ENCODE results near the gene FRAS1. TPM values are rescaled to one million over a fixed set of nuclear protein-coding genes. Genes with fewer than 3 reads are reported as not detected.

Gene FRAS1
- total RNA-seq, 1 experiment from 2014 or later: 13.1 TPM

GRCh38 chr4:78476108-78476704 is 419.1 kb downstream of the FRAS1 start:
- no peaks in the 10 kb centered on the region for H3K36me3 ChIP-seq (ENCODE audit: low read depth)
- H2AFZ ChIP-seq: no peak overlapping the region
- no TSS peak for BruUV-seq (replicated peaks)
- DNase-seq: no peak
- H3K4me2 ChIP-seq: no peak overlapping the region
- no peaks in the 10 kb centered on the region for H3K9me3 ChIP-seq (ENCODE audit: insufficient read depth, low read depth)
- no peaks in the 10 kb centered on the region for H3F3A ChIP-seq (ENCODE audit: insufficient read depth, low read depth)
- H3K27ac ChIP-seq: no peak overlapping the region
- H3K27me3 ChIP-seq (ENCODE audit: insufficient read depth, low read depth): no peaks in the 10 kb centered on the region
- H3K79me2 ChIP-seq (ENCODE audit: low read depth): no peaks in the 10 kb centered on the region
- no peak overlapping the region for H3K4me3 ChIP-seq
- ChIA-PET CTCF (no interaction called here), POLR2A (ENCODE audit: unreplicated experiment) (no interaction called here)
- H3K4me1 ChIP-seq (replicated peaks; ENCODE audit: insufficient read depth): no peaks in the 10 kb centered on the region
- no peaks in the 10 kb centered on the region for H3K9me2 ChIP-seq (ENCODE audit: insufficient read depth)
- intact Hi-C loops (cut with micrococcal nuclease; ENCODE audit: unreplicated experiment): no loop called here
- H4K20me1 ChIP-seq (ENCODE audit: insufficient read depth): no peaks in the 10 kb centered on the region
- TF ChIP-seq CTCF (conservative IDR thresholded peaks at IDR 0.05): no peak

- POLR2A ChIA-PET (ENCODE audit: unreplicated experiment): no interaction called here
- H3K9me3 ChIP-seq (ENCODE audit: insufficient read depth, low read depth): no peaks in the 10 kb centered on the region
- no peak overlapping the region for H2AFZ ChIP-seq
- no peak overlapping the region for H3K27ac ChIP-seq
- H3K79me2 ChIP-seq (ENCODE audit: low read depth): no peaks in the 10 kb centered on the region
- BruUV-seq (replicated peaks): no TSS peak
- H3K36me3 ChIP-seq (ENCODE audit: low read depth): no peaks in the 10 kb centered on the region
- no peak overlapping the region for H3K4me3 ChIP-seq
- intact Hi-C loops (cut with micrococcal nuclease; ENCODE audit: unreplicated experiment): no loop called here
- H3K9me2 ChIP-seq (ENCODE audit: insufficient read depth): no peaks in the 10 kb centered on the region
- H3F3A ChIP-seq (ENCODE audit: insufficient read depth, low read depth): no peaks in the 10 kb centered on the region
- H3K4me2 ChIP-seq: no peak overlapping the region
- TF ChIP-seq EZH2 (IDR thresholded peaks at IDR 0.05; ENCODE audit: low read depth): no peak
- TF ChIP-seq CTCF (conservative IDR thresholded peaks at IDR 0.05): no peak
- no peak for DNase-seq
- H3K4me1 ChIP-seq (replicated peaks; ENCODE audit: insufficient read depth): no peaks in the 10 kb centered on the region
- CTCF ChIA-PET: no interaction called here
- no peaks in the 10 kb centered on the region for H3K27me3 ChIP-seq (ENCODE audit: insufficient read depth, low read depth)
- H4K20me1 ChIP-seq (ENCODE audit: insufficient read depth): no peaks in the 10 kb centered on the region
Measured at GRCh38 chr4:78477276-78477675, 420.2 kb downstream of the FRAS1 start.

DNA sequence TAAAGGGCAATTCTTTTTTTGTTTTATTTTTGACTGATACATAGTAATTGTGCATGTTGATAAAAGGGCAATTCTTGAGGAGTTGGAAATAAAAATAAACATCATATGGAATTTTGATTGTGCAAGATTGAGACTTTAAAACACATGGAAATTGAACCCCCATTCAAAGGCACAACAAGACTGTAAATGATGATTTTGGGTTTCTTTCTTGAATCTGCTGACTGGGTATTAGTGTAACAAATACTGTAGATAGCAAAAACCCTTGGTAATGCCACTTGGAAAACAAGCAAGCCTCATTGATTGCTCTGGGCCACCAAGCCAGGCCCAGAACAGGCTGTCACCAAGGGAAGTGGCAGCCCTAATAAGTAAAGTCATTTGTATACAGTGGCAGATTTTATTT is 421.4 kb downstream of the FRAS1 start:
- Histone ChIP-seq H3K27me3 (ENCODE audit: insufficient read depth, low read depth) (no peaks in the 10 kb centered on the region), H3K9me3 (ENCODE audit: insufficient read depth, low read depth) (no peaks in the 10 kb centered on the region), H3F3A (ENCODE audit: insufficient read depth, low read depth) (no peaks in the 10 kb centered on the region), H3K9me2 (ENCODE audit: insufficient read depth) (no peaks in the 10 kb centered on the region), H3K4me2 (no peak overlapping the region), H3K79me2 (ENCODE audit: low read depth) (no peaks in the 10 kb centered on the region), H3K4me3 (no peak overlapping the region), H3K36me3 (ENCODE audit: low read depth) (no peaks in the 10 kb centered on the region), H3K4me1 (replicated peaks; ENCODE audit: insufficient read depth) (no peaks in the 10 kb centered on the region), H4K20me1 (ENCODE audit: insufficient read depth) (no peaks in the 10 kb centered on the region), H2AFZ (no peak overlapping the region), H3K27ac (no peak overlapping the region)
- ChIA-PET CTCF (no interaction called here), POLR2A (ENCODE audit: unreplicated experiment) (no interaction called here)
- no TSS peak for BruUV-seq (replicated peaks)
- TF ChIP-seq EZH2 (IDR thresholded peaks at IDR 0.05; ENCODE audit: low read depth): no peak
- TF ChIP-seq CTCF (conservative IDR thresholded peaks at IDR 0.05): no peak
- no peak for DNase-seq
- intact Hi-C loops (cut with micrococcal nuclease; ENCODE audit: unreplicated experiment): no loop called here
